ENCODE results near the gene GRB10.

The GRB10 gene

DNA sequence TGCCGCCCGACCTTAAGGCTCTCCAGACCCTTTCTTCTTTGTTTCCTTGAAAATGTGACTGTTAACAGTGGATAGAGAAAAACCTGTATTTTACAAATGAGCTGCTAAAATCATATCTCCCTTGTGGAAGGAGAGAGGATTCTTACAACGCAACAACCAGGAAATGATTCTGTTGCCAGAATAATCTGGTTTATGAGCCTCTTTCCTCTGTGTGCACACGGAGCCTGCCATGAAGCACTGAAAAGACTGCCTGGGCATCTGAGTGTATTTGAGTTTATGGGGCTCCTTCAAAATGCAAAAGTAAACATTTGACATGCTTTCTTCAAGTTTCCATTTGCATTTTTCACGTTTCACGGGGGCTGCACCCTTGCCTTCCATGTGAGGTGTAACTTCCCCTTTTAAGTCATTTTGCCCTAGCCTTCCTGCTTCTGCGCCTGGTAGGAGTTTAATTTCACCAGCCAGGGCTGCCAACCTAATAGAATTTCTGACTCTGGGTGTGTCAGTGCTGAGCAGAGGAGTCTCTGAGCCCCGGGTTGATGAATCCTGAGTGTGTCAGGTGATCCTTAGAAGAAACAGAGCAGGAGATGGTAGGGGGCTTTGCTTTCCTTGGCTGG, 101.2 kb downstream of the GRB10 start:
- Histone ChIP-seq H3K4me2 (no peak overlapping the region), H3K27ac (no peak overlapping the region), H3K4me1 (ENCODE audit: low read depth, poor library complexity, severe bottlenecking) (no peaks in the 10 kb centered on the region), H4K20me1 (ENCODE audit: insufficient read depth) (no peaks in the 10 kb centered on the region), H2AFZ (ENCODE audit: low read depth) (no peak overlapping the region), H3K9ac (no peak overlapping the region), H3K27me3 (ENCODE audit: insufficient read depth, low read depth) (no peaks in the 10 kb centered on the region), H3K4me3 (IDR thresholded peaks at IDR 0.05; ENCODE audit: insufficient read depth, low read depth, low read length) (no peak overlapping the region), H3K79me2 (ENCODE audit: insufficient read depth, low read depth) (no peaks in the 10 kb centered on the region), H3K36me3 (ENCODE audit: insufficient read depth) (no peaks in the 10 kb centered on the region)
- TF ChIP-seq, protein P1, sequence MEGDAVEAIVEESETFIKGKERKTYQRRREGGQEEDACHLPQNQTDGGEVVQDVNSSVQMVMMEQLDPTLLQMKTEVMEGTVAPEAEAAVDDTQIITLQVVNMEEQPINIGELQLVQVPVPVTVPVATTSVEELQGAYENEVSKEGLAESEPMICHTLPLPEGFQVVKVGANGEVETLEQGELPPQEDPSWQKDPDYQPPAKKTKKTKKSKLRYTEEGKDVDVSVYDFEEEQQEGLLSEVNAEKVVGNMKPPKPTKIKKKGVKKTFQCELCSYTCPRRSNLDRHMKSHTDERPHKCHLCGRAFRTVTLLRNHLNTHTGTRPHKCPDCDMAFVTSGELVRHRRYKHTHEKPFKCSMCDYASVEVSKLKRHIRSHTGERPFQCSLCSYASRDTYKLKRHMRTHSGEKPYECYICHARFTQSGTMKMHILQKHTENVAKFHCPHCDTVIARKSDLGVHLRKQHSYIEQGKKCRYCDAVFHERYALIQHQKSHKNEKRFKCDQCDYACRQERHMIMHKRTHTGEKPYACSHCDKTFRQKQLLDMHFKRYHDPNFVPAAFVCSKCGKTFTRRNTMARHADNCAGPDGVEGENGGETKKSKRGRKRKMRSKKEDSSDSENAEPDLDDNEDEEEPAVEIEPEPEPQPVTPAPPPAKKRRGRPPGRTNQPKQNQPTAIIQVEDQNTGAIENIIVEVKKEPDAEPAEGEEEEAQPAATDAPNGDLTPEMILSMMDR (conservative IDR thresholded peaks at IDR 0.05; ENCODE audit: low read depth, low read length): no peak

DNA sequence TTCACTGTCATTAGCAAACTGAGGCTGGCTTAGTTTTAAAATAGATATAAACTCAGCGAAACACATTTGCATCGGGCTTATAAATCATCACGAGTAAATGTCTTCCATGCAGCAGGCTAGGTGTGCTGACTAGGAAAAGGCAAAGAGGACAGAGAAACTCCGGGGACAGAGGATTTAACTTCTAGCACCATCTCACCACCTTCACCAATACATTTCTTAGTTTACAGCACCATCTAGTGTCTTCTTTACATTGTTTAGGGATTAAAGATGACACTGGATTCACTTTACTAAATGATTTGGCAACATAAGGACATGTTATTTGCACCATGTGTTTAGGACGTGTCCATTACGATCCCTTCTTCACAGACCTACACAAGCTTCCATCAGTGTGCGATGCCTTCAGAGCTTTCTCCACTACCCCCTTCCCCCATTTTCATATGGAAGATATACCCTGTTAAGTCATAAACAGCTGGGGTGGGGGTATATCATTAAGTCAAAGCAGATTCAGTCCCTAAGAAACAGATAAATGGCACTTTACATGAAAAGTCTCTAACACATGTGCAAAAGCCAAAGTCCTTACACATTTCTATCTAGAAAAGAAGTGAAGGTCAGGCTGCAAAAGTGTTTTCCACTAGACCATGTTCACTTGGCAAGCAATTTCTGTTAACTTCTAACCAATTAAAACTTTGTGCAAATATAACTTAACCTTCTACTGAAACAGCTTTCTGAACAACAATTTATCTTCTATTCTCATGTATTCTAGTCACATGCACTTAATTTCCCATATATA, 103.3 kb downstream of the GRB10 start:
- H3K4me3 ChIP-seq (IDR thresholded peaks at IDR 0.05; ENCODE audit: insufficient read depth, low read depth, low read length): no peak overlapping the region
- H3K79me2 ChIP-seq (ENCODE audit: insufficient read depth, low read depth): no peaks in the 10 kb centered on the region

DNA sequence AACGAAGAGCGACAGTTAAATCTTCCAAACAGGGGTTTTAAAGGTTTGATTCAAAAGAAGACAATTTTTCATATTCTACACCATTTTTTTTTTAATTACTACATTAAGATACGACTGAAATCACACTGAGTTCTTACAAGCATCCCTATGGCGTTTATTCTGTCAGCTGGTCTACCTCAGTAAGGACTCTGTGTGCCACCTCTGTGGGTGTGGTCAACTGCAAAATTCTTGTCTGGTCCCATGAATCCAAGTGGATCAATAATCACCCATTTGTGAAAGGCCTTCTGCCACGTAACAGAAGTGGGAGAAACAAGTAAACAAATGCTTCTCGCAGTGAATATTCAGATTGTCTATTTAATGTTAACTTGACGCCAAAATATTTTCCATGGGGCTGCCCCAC, 104.1 kb downstream of the GRB10 start:
- no peaks in the 10 kb centered on the region for H3K27me3 ChIP-seq (ENCODE audit: insufficient read depth, low read depth)
- H3K79me2 ChIP-seq (ENCODE audit: insufficient read depth, low read depth): no peaks in the 10 kb centered on the region
- H3K27ac ChIP-seq: no peak overlapping the region
- TF ChIP-seq, protein P1 (conservative IDR thresholded peaks at IDR 0.05; ENCODE audit: low read depth, low read length): no peak
- no peak overlapping the region for H3K4me3 ChIP-seq (IDR thresholded peaks at IDR 0.05; ENCODE audit: insufficient read depth, low read depth, low read length)
- H3K4me1 ChIP-seq (ENCODE audit: low read depth, poor library complexity, severe bottlenecking): no peaks in the 10 kb centered on the region
- H2AFZ ChIP-seq (ENCODE audit: low read depth): no peak overlapping the region
- no peak overlapping the region for H3K4me2 ChIP-seq
- H3K9ac ChIP-seq: no peak overlapping the region
- H4K20me1 ChIP-seq (ENCODE audit: insufficient read depth): no peaks in the 10 kb centered on the region
- no peaks in the 10 kb centered on the region for H3K36me3 ChIP-seq (ENCODE audit: insufficient read depth)

More for the DNA sequence above, 103.3 kb downstream of the GRB10 start:
- no peaks in the 10 kb centered on the region for H3K36me3 ChIP-seq (ENCODE audit: insufficient read depth)
- no peak overlapping the region for H3K27ac ChIP-seq
- H3K4me1 ChIP-seq (ENCODE audit: low read depth, poor library complexity, severe bottlenecking): no peaks in the 10 kb centered on the region
- H3K9ac ChIP-seq: no peak overlapping the region
- H4K20me1 ChIP-seq (ENCODE audit: insufficient read depth): no peaks in the 10 kb centered on the region
- H3K27me3 ChIP-seq (ENCODE audit: insufficient read depth, low read depth): no peaks in the 10 kb centered on the region
- H2AFZ ChIP-seq (ENCODE audit: low read depth): no peak overlapping the region
- no peak overlapping the region for H3K4me2 ChIP-seq
- TF ChIP-seq, protein P1 (conservative IDR thresholded peaks at IDR 0.05; ENCODE audit: low read depth, low read length): peak; percentile 73

DNA sequence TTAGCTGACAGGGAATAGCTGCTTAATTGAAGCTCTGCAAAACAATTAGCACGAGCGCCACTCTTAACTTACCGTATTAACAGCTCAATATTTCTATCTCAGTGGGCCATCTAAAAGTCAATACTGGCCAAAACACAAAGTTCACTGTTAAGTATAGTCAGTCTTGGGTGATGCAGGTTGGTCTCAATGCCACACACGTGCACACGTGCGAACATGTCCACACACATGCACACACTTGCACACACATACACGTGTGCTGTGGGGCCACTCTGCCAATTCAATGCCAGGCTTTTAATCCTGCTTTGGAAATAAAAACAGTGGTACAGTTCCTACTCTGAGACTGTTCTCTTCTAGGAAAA, 105.1 kb downstream of the GRB10 start:
- no peak overlapping the region for H3K4me3 ChIP-seq (IDR thresholded peaks at IDR 0.05; ENCODE audit: insufficient read depth, low read depth, low read length)
- no peaks in the 10 kb centered on the region for H3K27me3 ChIP-seq (ENCODE audit: insufficient read depth, low read depth)
- H4K20me1 ChIP-seq (ENCODE audit: insufficient read depth): no peaks in the 10 kb centered on the region
- no peak overlapping the region for H3K9ac ChIP-seq
- no peaks in the 10 kb centered on the region for H3K4me1 ChIP-seq (ENCODE audit: low read depth, poor library complexity, severe bottlenecking)
- no peak overlapping the region for H3K4me2 ChIP-seq
- TF ChIP-seq, protein P1 (conservative IDR thresholded peaks at IDR 0.05; ENCODE audit: low read depth, low read length): no peak
- no peak overlapping the region for H2AFZ ChIP-seq (ENCODE audit: low read depth)
- H3K27ac ChIP-seq: no peak overlapping the region
- H3K79me2 ChIP-seq (ENCODE audit: insufficient read depth, low read depth): no peaks in the 10 kb centered on the region
- H3K36me3 ChIP-seq (ENCODE audit: insufficient read depth): no peaks in the 10 kb centered on the region
